ENCODE results near the gene UBE2S.

DNA sequence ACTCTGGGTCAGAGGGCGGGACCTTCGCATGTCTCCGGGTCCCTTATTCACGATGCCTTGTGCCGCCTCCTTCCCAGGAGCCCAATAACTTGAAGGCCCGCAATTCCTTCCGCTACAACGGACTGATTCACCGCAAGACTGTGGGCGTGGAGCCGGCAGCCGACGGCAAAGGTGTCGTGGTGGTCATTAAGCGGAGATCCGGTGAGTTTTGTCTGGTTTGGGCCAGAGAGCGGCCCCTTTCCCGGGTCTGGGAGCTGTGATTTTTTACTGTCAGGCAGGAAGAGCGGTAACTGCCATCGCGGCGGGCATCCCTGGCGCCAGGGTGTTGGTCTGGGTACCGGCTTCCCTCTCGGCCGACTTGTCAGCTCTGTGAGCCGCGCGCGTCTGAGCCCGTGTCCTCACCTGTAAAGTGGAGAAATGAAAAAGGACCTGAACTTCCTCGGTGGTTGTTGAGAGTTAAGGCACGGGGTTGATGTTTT lies 21.1 kb downstream of the UBE2S start:
- TF ChIP-seq, protein P1, sequence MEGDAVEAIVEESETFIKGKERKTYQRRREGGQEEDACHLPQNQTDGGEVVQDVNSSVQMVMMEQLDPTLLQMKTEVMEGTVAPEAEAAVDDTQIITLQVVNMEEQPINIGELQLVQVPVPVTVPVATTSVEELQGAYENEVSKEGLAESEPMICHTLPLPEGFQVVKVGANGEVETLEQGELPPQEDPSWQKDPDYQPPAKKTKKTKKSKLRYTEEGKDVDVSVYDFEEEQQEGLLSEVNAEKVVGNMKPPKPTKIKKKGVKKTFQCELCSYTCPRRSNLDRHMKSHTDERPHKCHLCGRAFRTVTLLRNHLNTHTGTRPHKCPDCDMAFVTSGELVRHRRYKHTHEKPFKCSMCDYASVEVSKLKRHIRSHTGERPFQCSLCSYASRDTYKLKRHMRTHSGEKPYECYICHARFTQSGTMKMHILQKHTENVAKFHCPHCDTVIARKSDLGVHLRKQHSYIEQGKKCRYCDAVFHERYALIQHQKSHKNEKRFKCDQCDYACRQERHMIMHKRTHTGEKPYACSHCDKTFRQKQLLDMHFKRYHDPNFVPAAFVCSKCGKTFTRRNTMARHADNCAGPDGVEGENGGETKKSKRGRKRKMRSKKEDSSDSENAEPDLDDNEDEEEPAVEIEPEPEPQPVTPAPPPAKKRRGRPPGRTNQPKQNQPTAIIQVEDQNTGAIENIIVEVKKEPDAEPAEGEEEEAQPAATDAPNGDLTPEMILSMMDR (IDR thresholded peaks at IDR 0.05; ENCODE audit: borderline replicate concordance, extremely low read depth, low read length, poor library complexity, severe bottlenecking) = no peak
- no peak for TF ChIP-seq EZH2 (IDR thresholded peaks at IDR 0.05; ENCODE audit: borderline replicate concordance, low read depth, low read length, severe bottlenecking)

All from DND-41 (cell line).